ENCODE data around the gene IDH3A.

IDH3A gene

GRCh38 chr15:78104566-78105475, 44.3 kb upstream of the IDH3A start:
- TF ChIP-seq CTCF (IDR thresholded peaks at IDR 0.05; ENCODE audit: low read depth, low read length): no peak
- no peak overlapping the region for H3K4me3 ChIP-seq (ENCODE audit: low read depth, low read length)

GRCh38 chr15:78105476-78106241, 43.5 kb upstream of the IDH3A start:
- no peak for TF ChIP-seq CTCF (IDR thresholded peaks at IDR 0.05; ENCODE audit: low read depth, low read length)
- H3K4me3 ChIP-seq (ENCODE audit: low read depth, low read length): no peak overlapping the region

GRCh38 chr15:78107471-78107870, 41.7 kb upstream of the IDH3A start:
- no peak overlapping the region for H3K4me3 ChIP-seq (ENCODE audit: low read depth, low read length)
- TF ChIP-seq CTCF (IDR thresholded peaks at IDR 0.05; ENCODE audit: low read depth, low read length): no peak

- no peak overlapping the region for H3K4me3 ChIP-seq (ENCODE audit: low read depth, low read length)
- peak; percentile 95 for TF ChIP-seq CTCF (IDR thresholded peaks at IDR 0.05; ENCODE audit: low read depth, low read length)
Measured at GRCh38 chr15:78108300-78109084, 40.7 kb upstream of the IDH3A start.

- TF ChIP-seq CTCF (IDR thresholded peaks at IDR 0.05; ENCODE audit: low read depth, low read length): no peak
- no peak overlapping the region for H3K4me3 ChIP-seq (ENCODE audit: low read depth, low read length)
Measured at GRCh38 chr15:78109156-78109555, 40.0 kb upstream of the IDH3A start.

GRCh38 chr15:78110096-78110495, 39.1 kb upstream of the IDH3A start:
- no peak for TF ChIP-seq CTCF (IDR thresholded peaks at IDR 0.05; ENCODE audit: low read depth, low read length)

More at GRCh38 chr15:78110096-78110495, 39.1 kb upstream of the IDH3A start:
- no peak overlapping the region for H3K4me3 ChIP-seq (ENCODE audit: low read depth, low read length)

Data from WI38 (cell line).